Measurements from ENCODE around the gene PICALM. TPM values are rescaled to one million over a fixed set of nuclear protein-coding genes. Genes with fewer than 3 reads are reported as not detected.
"Not testable (repeated sequence)": the region's sequence is repeated elsewhere in the genome, so short reads cannot be mapped to it uniquely, and the experiment has no call there.

The PICALM gene
- total and polyA plus RNA-seq, 2 of the 13 experiments (the other 11 are each of a cell fraction or from before 2014, with no cell fraction given) = 97.6 to 154 TPM

GRCh38 chr11:86091086-86091485 lies 22.2 kb upstream of the PICALM start:
- WGBS (ENCODE audit: low lambda C conversion rate) = 8% methylated on average over 1 of the region's 1 CpG
- TF ChIP-seq ZNF3 (CRISPR knock-in tag; IDR thresholded peaks at IDR 0.05) = no peak
- Histone ChIP-seq H3K79me2 (ENCODE audit: insufficient read depth, low read length) (no peaks in the 10 kb centered on the region), H3K27ac (ENCODE audit: extremely low read length, insufficient read depth, low read length) (no peak overlapping the region), H3K4me1 (ENCODE audit: insufficient read depth, low read length) (peaks cover 7% of the 10 kb centered on the region; the same call in 1 of the 2 replicates), H3K4me2 (ENCODE audit: low read depth, low read length) (no peak overlapping the region), H4K20me1 (ENCODE audit: insufficient read depth, low read length) (no peaks in the 10 kb centered on the region), H2AFZ (ENCODE audit: low read length) (no peak overlapping the region), H3K36me3 (replicated peaks in 1 of 2; ENCODE audit: control insufficient read depth in 1 of 2, insufficient read depth in 2 of 2, low read length in 2 of 2) (no peaks in the 10 kb centered on the region), H3K4me3 (replicated peaks in 1 of 3; ENCODE audit: insufficient read depth in 1 of 3, low read depth in 2 of 3, low read length in 3 of 3) (no peak overlapping the region), H3K9me3 (ENCODE audit: low read length) (no peaks in the 10 kb centered on the region), H3K9ac (ENCODE audit: insufficient read depth, low read depth, low read length) (no peak overlapping the region), H3K27me3 (ENCODE audit: control insufficient read depth in 1 of 2, insufficient read depth in 2 of 2, low read length in 2 of 2) (no peaks in the 10 kb centered on the region; a peak in 1 of 5 replicates)
- in situ Hi-C loops (cut with HindIII; ENCODE audit: extremely low pct_ligation_motif_present, low pct_unique_long_range_greater_than_20kb) (no loop called here), intact Hi-C loops (cut with micrococcal nuclease; ENCODE audit: unreplicated experiment) (no loop called here)
- no peak for DNase-seq (ENCODE audit: low spot score)
- no TSS peak for BruUV-seq (replicated peaks)
- POLR2A ChIA-PET = no interaction called here
- no peak for ATAC-seq
- FAIRE-seq = no peak
- CTCF ChIA-PET (ENCODE audit: low intra/inter-chr PET ratio, low total read pairs) = no interaction called here

- POLR2A ChIA-PET = no interaction called here
- Histone ChIP-seq H3K36me3 (replicated peaks in 1 of 2; ENCODE audit: control insufficient read depth in 1 of 2, insufficient read depth in 2 of 2, low read length in 2 of 2) (no peaks in the 10 kb centered on the region), H3K9ac (ENCODE audit: insufficient read depth, low read depth, low read length) (no peak overlapping the region), H3K79me2 (ENCODE audit: insufficient read depth, low read length) (no peaks in the 10 kb centered on the region), H3K27ac (ENCODE audit: extremely low read length, insufficient read depth, low read length) (no peak overlapping the region), H3K4me1 (ENCODE audit: insufficient read depth, low read length) (peaks cover 7% of the 10 kb centered on the region; the same call in 1 of the 2 replicates), H3K9me3 (ENCODE audit: low read length) (no peaks in the 10 kb centered on the region), H2AFZ (ENCODE audit: low read length) (no peak overlapping the region), H3K27me3 (ENCODE audit: control insufficient read depth in 1 of 2, insufficient read depth in 2 of 2, low read length in 2 of 2) (no peaks in the 10 kb centered on the region; a peak in 1 of 5 replicates), H3K4me2 (ENCODE audit: low read depth, low read length) (no peak overlapping the region), H4K20me1 (ENCODE audit: insufficient read depth, low read length) (no peaks in the 10 kb centered on the region), H3K4me3 (replicated peaks in 1 of 3; ENCODE audit: insufficient read depth in 1 of 3, low read depth in 2 of 3, low read length in 3 of 3) (no peak overlapping the region)
- DNase-seq (ENCODE audit: low spot score) = no peak
- FAIRE-seq = no peak
- CTCF ChIA-PET (ENCODE audit: low intra/inter-chr PET ratio, low total read pairs) = no interaction called here
- no TSS peak for BruUV-seq (replicated peaks)
- in situ Hi-C loops (cut with HindIII; ENCODE audit: extremely low pct_ligation_motif_present, low pct_unique_long_range_greater_than_20kb) (no loop called here), intact Hi-C loops (cut with micrococcal nuclease; ENCODE audit: unreplicated experiment) (no loop called here)
- no peak for TF ChIP-seq AHR (CRISPR knock-in tag; IDR thresholded peaks at IDR 0.05)
- TF ChIP-seq SMYD3 (CRISPR knock-in tag; IDR thresholded peaks at IDR 0.05) = no peak
- TF ChIP-seq PAWR (CRISPR knock-in tag; IDR thresholded peaks at IDR 0.05; ENCODE audit: borderline replicate concordance) = no peak
- TF ChIP-seq, protein P1, sequence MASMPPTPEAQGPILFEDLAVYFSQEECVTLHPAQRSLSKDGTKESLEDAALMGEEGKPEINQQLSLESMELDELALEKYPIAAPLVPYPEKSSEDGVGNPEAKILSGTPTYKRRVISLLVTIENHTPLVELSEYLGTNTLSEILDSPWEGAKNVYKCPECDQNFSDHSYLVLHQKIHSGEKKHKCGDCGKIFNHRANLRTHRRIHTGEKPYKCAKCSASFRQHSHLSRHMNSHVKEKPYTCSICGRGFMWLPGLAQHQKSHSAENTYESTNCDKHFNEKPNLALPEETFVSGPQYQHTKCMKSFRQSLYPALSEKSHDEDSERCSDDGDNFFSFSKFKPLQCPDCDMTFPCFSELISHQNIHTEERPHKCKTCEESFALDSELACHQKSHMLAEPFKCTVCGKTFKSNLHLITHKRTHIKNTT (CRISPR knock-in tag; IDR thresholded peaks at IDR 0.05) = no peak
- TF ChIP-seq ZFAT (CRISPR knock-in tag; conservative IDR thresholded peaks at IDR 0.05) = no peak
- no peak for TF ChIP-seq GATAD1 (CRISPR knock-in tag; IDR thresholded peaks at IDR 0.05)
- TF ChIP-seq THAP8 (CRISPR knock-in tag; IDR thresholded peaks at IDR 0.05; ENCODE audit: borderline replicate concordance) = no peak
- no peak for TF ChIP-seq JUN (CRISPR knock-in tag; IDR thresholded peaks at IDR 0.05)
- TF ChIP-seq NFKBIZ (CRISPR knock-in tag; IDR thresholded peaks at IDR 0.05) = no peak
- no peak for TF ChIP-seq ZNF260 (CRISPR knock-in tag; IDR thresholded peaks at IDR 0.05; ENCODE audit: borderline replicate concordance, low read depth)
- no peak for TF ChIP-seq ZNF670 (CRISPR knock-in tag; IDR thresholded peaks at IDR 0.05; ENCODE audit: borderline replicate concordance)
- TF ChIP-seq ZMAT3 (CRISPR knock-in tag; conservative IDR thresholded peaks at IDR 0.05) = no peak
- no peak for TF ChIP-seq SMAD3 (CRISPR knock-in tag; IDR thresholded peaks at IDR 0.05)
- no peak for ATAC-seq
- 74% methylated on average over 1 of the region's 1 CpG for WGBS (ENCODE audit: low lambda C conversion rate)
These were observed 20.8 kb upstream of the PICALM start for GRCh38 chr11:86089659-86090058.

- H2AFZ ChIP-seq (ENCODE audit: low read length); H3K4me2 ChIP-seq (ENCODE audit: low read depth, low read length); FAIRE-seq; POLR2A ChIA-PET; intact Hi-C loops (cut with micrococcal nuclease; ENCODE audit: unreplicated experiment); H3K27ac ChIP-seq (ENCODE audit: extremely low read length, insufficient read depth, low read length); CTCF ChIA-PET (ENCODE audit: low intra/inter-chr PET ratio, low total read pairs); H3K9ac ChIP-seq (ENCODE audit: insufficient read depth, low read depth, low read length); H3K79me2 ChIP-seq (ENCODE audit: insufficient read depth, low read length); in situ Hi-C loops (cut with HindIII; ENCODE audit: extremely low pct_ligation_motif_present, low pct_unique_long_range_greater_than_20kb); H3K4me3 ChIP-seq (replicated peaks in 1 of 3; ENCODE audit: insufficient read depth in 1 of 3, low read depth in 2 of 3, low read length in 3 of 3); H3K36me3 ChIP-seq (replicated peaks in 1 of 2; ENCODE audit: control insufficient read depth in 1 of 2, insufficient read depth in 2 of 2, low read length in 2 of 2); ATAC-seq; H4K20me1 ChIP-seq (ENCODE audit: insufficient read depth, low read length); H3K9me3 ChIP-seq (ENCODE audit: low read length); BruUV-seq (replicated peaks); DNase-seq (ENCODE audit: low spot score); H3K27me3 ChIP-seq (ENCODE audit: control insufficient read depth in 1 of 2, insufficient read depth in 2 of 2, low read length in 2 of 2); H3K4me1 ChIP-seq (ENCODE audit: insufficient read depth, low read length): not testable (repeated sequence)
- 98% methylated on average over 2 of the region's 2 CpGs for WGBS (ENCODE audit: low lambda C conversion rate)
These were observed 18.8 kb upstream of the PICALM start for GRCh38 chr11:86087688-86088087.
